GM23338 (cell line): Measurements from ENCODE around the gene ARL10. TPM values are rescaled to one million over a fixed set of nuclear protein-coding genes. Genes with fewer than 3 reads are reported as not detected.

Experiments used
- ATAC-seq: fragments of 200-7000 bp; cut with Tn5 transposase; 3 replicates; pipeline ENCODE4 v1.9.1; 2020
- DNase-seq: peaks from one replicate; pipeline ENCODE4 v3.0.0-alpha.2; 2015; ENCODE audit warnings: low spot score
- H2AFZ ChIP-seq: fragments of 200-600 bp; sonication (generic); 2 replicates; pipeline ENCODE4 v1.8.0; 2016; ENCODE audit warnings: antibody characterized with exemption, mild to moderate bottlenecking, moderate library complexity
- H3F3A ChIP-seq: fragments of 200-600 bp; sonication (generic); replicated peaks from 2 replicates; pipeline ENCODE4 v1.8.0; 2017; ENCODE audit warnings: antibody characterized with exemption, mixed run types, low read depth
- H3K27ac ChIP-seq: fragments of 200-600 bp; sonication (generic); 2 replicates; pipeline ENCODE4 v1.6.1; 2016; ENCODE audit warnings: low read depth
- H3K27me3 ChIP-seq: fragments of 200-600 bp; sonication (generic); 2 replicates; pipeline ENCODE4 v1.8.0; 2016; ENCODE audit warnings: mild to moderate bottlenecking, mixed run types, moderate library complexity; ENCODE audit not compliant: insufficient read depth
- H3K36me3 ChIP-seq: fragments of 200-600 bp; sonication (generic); 2 replicates; pipeline ENCODE4 v1.8.0; 2016; ENCODE audit warnings: mild to moderate bottlenecking; ENCODE audit not compliant: insufficient read depth
- H3K4me1 ChIP-seq: fragments of 200-600 bp; sonication (generic); 2 replicates; pipeline ENCODE4 v1.8.0; 2016; ENCODE audit warnings: mild to moderate bottlenecking, moderate library complexity; ENCODE audit not compliant: insufficient read depth
- H3K4me2 ChIP-seq: fragments of 200-600 bp; sonication (generic); 2 replicates; pipeline ENCODE4 v1.7.1; 2017; ENCODE audit warnings: mixed run types
- H3K4me3 ChIP-seq: fragments of 200-600 bp; sonication (generic); 2 replicates; pipeline ENCODE4 v1.6.1; 2016; ENCODE audit warnings: mixed run types
- H3K79me2 ChIP-seq: fragments of 200-600 bp; sonication (generic); replicated peaks from 2 replicates; pipeline ENCODE4 v1.8.0; 2017; ENCODE audit warnings: mild to moderate bottlenecking; ENCODE audit not compliant: insufficient read depth
- H3K9me2 ChIP-seq: fragments of 200-600 bp; sonication (generic); 2 replicates; pipeline ENCODE4 v1.8.0; 2017; ENCODE audit not compliant: insufficient read depth
- H4K20me1 ChIP-seq: fragments of 200-600 bp; sonication (generic); replicated peaks from 2 replicates; pipeline ENCODE4 v1.8.0; 2017; ENCODE audit warnings: mild to moderate bottlenecking; ENCODE audit not compliant: insufficient read depth
- H3K27ac Mint-ChIP-seq: 2 replicates; pipeline ENCODE4 v1.8.0; 2020; ENCODE audit warnings: inconsistent platforms, mild to moderate bottlenecking, moderate library complexity, mixed read lengths
- H3K27me3 Mint-ChIP-seq: 3 replicates; pipeline ENCODE4 v1.8.0; 2022; ENCODE audit warnings: low read depth, mild to moderate bottlenecking, moderate library complexity, mixed read lengths, inconsistent platforms; ENCODE audit not compliant: insufficient read depth, poor library complexity
- H3K36me3 Mint-ChIP-seq: 3 replicates; pipeline ENCODE4 v1.8.0; 2021; ENCODE audit warnings: low read depth, mild to moderate bottlenecking, inconsistent platforms, moderate library complexity, mixed read lengths
- H3K4me1 Mint-ChIP-seq: 3 replicates; pipeline ENCODE4 v1.8.0; 2020; ENCODE audit warnings: mild to moderate bottlenecking, inconsistent platforms, mixed read lengths
- H3K4me3 Mint-ChIP-seq: 3 replicates; pipeline ENCODE4 v1.8.0; 2021; ENCODE audit warnings: moderate library complexity, mild to moderate bottlenecking, inconsistent platforms, mixed read lengths
- H3K9me3 Mint-ChIP-seq: 3 replicates; pipeline ENCODE4 v1.8.0; 2020; ENCODE audit warnings: moderate library complexity, mild to moderate bottlenecking, inconsistent platforms, mixed read lengths
- CREB1 ChIP-seq: fragments of 250-450 bp; sonication (Bioruptor Pico); IDR thresholded peaks from 2 replicates; pipeline ENCODE4 v1.5.0; 2020; ENCODE audit warnings: low read depth, mild to moderate bottlenecking, moderate library complexity
- CTCF ChIP-seq, 2 experiments: fragments of 200-600 bp in 1 of 2; sonication (generic) in 1 of 2; conservative IDR thresholded peaks; 2 replicates each; pipeline versions ENCODE4 v1.5.1 to v1.6.1; 2016 to 2017; ENCODE audit warnings: antibody characterized with exemption in 2 of 2, low read depth in 2 of 2, mild to moderate bottlenecking in 2 of 2, moderate library complexity in 1 of 2
- EZH2 ChIP-seq: fragments of 200-600 bp; sonication (generic); IDR thresholded peaks from one replicate; pipeline ENCODE4 v1.8.0; 2017; ENCODE audit warnings: antibody characterized with exemption, mild to moderate bottlenecking, low read depth; ENCODE audit not compliant: unreplicated experiment
- POLR2AphosphoS5 ChIP-seq: IDR thresholded peaks from 2 replicates; pipeline ENCODE4 v1.6.1; 2016; ENCODE audit warnings: antibody characterized with exemption, low read depth
- STAT1 ChIP-seq: IDR thresholded peaks from one replicate; pipeline ENCODE4 v1.6.1; 2016; ENCODE audit warnings: antibody characterized with exemption; ENCODE audit not compliant: unreplicated experiment
- polyA plus RNA-seq: library from polyadenylated mRNA; unstranded; fragments of >200 nt; fragmentation: Nextera tagmentation; extraction: Ambion mirVana; gene quantifications from 2 replicates; pipeline ENCODE4 v1.2.1, GENCODE V29; 2016
- total RNA-seq: library from RNA; depleted of rRNA; stranded (reverse); fragments of >200 nt; shearing (Covaris generic); gene quantifications from 2 replicates; pipeline ENCODE4 v1.2.3, GENCODE V29; 2014
- TF ChIP-seq, protein P1 (sequence below): IDR thresholded peaks from 2 replicates; pipeline ENCODE4 v1.6.1; 2016; ENCODE audit warnings: antibody characterized with exemption

ARL10 gene
- total and polyA plus RNA-seq, 2 experiments from 2014 or later, result 2.5 to 7.9 TPM

- Histone ChIP-seq H3F3A (peaks cover 18% of the 10 kb centered on the region; the same call in 1 of the 2 replicates), H4K20me1 (peaks cover 12% of the 10 kb centered on the region), H3K36me3 (peaks cover 15% of the 10 kb centered on the region), H3K9me2 (no peaks in the 10 kb centered on the region), H2AFZ (no peak overlapping the region), H3K27me3 (no peaks in the 10 kb centered on the region), H3K4me2 (peak overlapping the region; percentile 74), H3K79me2 (peaks cover 33% of the 10 kb centered on the region), H3K4me3 (peak overlapping the region; percentile 67), H3K27ac (peak overlapping the region; percentile 86), H3K4me1 (peaks cover 9% of the 10 kb centered on the region; the same call in 1 of the 2 replicates)
- Mint-ChIP-seq H3K27ac (peak overlapping the region; percentile 100), H3K9me3 (no peaks in the 10 kb centered on the region; the same call in 2 of the 3 replicates), H3K36me3 (peaks cover 50% of the 10 kb centered on the region), H3K27me3 (peaks cover 17% of the 10 kb centered on the region), H3K4me3 (peak overlapping the region; percentile 99), H3K4me1 (peaks cover 16% of the 10 kb centered on the region)
- no peak for TF ChIP-seq CREB1 (CRISPR knock-in tag)
- TF ChIP-seq POLR2AphosphoS5, result peak; percentile 78
- no peak for TF ChIP-seq EZH2
- TF ChIP-seq STAT1, result no peak
- no peak for TF ChIP-seq CTCF (conservative IDR thresholded peaks at IDR 0.05; ENCODE audit: low read depth in 2 of 2)
- DNase-seq, result no peak
- ATAC-seq, result peak; percentile 31
These were observed 24.1 kb downstream of the ARL10 start for GRCh38 chr5:176389135-176390123.

DNA sequence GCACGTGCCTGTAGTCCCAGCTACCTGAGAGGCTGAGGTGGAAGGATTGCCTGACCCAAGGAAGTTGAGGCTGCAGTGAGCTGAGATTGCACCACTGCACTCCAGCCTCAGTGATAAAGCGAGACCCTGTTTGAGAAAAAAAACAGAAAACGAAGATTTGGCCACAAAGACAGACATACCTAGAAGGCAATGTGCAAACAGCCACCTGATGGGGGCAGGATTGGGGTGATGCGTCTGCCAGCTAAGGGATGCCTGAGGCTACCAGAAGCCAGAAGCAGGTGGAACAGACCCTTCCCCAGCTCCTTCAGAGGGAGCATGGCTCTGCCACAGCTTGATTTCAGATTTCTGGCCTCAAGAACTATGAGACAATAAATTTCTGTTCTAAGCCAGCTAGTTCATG is 26.2 kb downstream of the ARL10 start:
- H3K79me2 ChIP-seq, result peaks cover 19% of the 10 kb centered on the region
- H3K27me3 ChIP-seq, result no peaks in the 10 kb centered on the region
- no peaks in the 10 kb centered on the region for H3K9me2 ChIP-seq
- Mint-ChIP-seq H3K4me3 (no peak overlapping the region), H3K36me3 (peaks cover 29% of the 10 kb centered on the region), H3K4me1 (peaks cover 16% of the 10 kb centered on the region; the same call in 2 of the 3 replicates), H3K9me3 (no peaks in the 10 kb centered on the region; the same call in 2 of the 3 replicates), H3K27ac (no peak overlapping the region), H3K27me3 (peaks cover 19% of the 10 kb centered on the region)
- H3F3A ChIP-seq, result peaks cover 5% of the 10 kb centered on the region; the same call in 1 of the 2 replicates
- ATAC-seq, result no peak
- H4K20me1 ChIP-seq, result peaks cover 8% of the 10 kb centered on the region
- H3K27ac ChIP-seq, result no peak overlapping the region
- H3K4me3 ChIP-seq, result no peak overlapping the region
- H3K4me1 ChIP-seq, result peaks cover 9% of the 10 kb centered on the region; the same call in 1 of the 2 replicates
- TF ChIP-seq CTCF (conservative IDR thresholded peaks at IDR 0.05; ENCODE audit: low read depth in 2 of 2), result peak; percentile 30 to 41; a peak in 2 of 4 replicates
- TF ChIP-seq, protein P1, sequence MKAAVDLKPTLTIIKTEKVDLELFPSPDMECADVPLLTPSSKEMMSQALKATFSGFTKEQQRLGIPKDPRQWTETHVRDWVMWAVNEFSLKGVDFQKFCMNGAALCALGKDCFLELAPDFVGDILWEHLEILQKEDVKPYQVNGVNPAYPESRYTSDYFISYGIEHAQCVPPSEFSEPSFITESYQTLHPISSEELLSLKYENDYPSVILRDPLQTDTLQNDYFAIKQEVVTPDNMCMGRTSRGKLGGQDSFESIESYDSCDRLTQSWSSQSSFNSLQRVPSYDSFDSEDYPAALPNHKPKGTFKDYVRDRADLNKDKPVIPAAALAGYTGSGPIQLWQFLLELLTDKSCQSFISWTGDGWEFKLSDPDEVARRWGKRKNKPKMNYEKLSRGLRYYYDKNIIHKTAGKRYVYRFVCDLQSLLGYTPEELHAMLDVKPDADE, result no peak
- H2AFZ ChIP-seq, result no peak overlapping the region
- peak; percentile 40 for DNase-seq
- H3K36me3 ChIP-seq, result no peaks in the 10 kb centered on the region; the same call in 1 of the 2 replicates
- no peak overlapping the region for H3K4me2 ChIP-seq
